GM18502 (cell line): ENCODE measurements around the gene NHLRC1.
"Not testable (repeated sequence)": the region's sequence is repeated elsewhere in the genome, so short reads cannot be mapped to it uniquely, and the experiment has no call there.

Source experiments
- ATAC-seq: cut with Tn5 transposase; IDR thresholded peaks from one replicate; pipeline ENCODE4 v1.9.1; 2021; ENCODE audit warnings: mild to moderate bottlenecking; ENCODE audit not compliant: unreplicated experiment, poor library complexity

NHLRC1 gene

GRCh38 chr6:18122128-18123093, at the start of gene NHLRC1:
Gene NHLRC1, minus strand, starts transcription at chr6:18122677. Its CDS starts 71 bp downstream, at chr6:18122606.
- ATAC-seq: peak; percentile 100

GRCh38 chr6:18171871-18172270, 49.4 kb upstream of the NHLRC1 start:
- no peak for ATAC-seq

- no peak for ATAC-seq
Observed at GRCh38 chr6:18168264-18168663, 45.8 kb upstream of the NHLRC1 start.

- ATAC-seq: no peak
Observed at GRCh38 chr6:18166312-18167036, 44.0 kb upstream of the NHLRC1 start.

- ATAC-seq: no peak
Observed at GRCh38 chr6:18165751-18166150, 43.3 kb upstream of the NHLRC1 start.

GRCh38 chr6:18162401-18162800, 39.9 kb upstream of the NHLRC1 start:
- no peak for ATAC-seq

GRCh38 chr6:18161431-18161830, 39.0 kb upstream of the NHLRC1 start:
- no peak for ATAC-seq

- no peak for ATAC-seq
Observed at GRCh38 chr6:18160911-18161310, 38.4 kb upstream of the NHLRC1 start.

- ATAC-seq: peak; percentile 38
Observed at GRCh38 chr6:18155864-18156421, 33.5 kb upstream of the NHLRC1 start.

- peak; percentile 87 for ATAC-seq
Observed at GRCh38 chr6:18155150-18155863, 32.8 kb upstream of the NHLRC1 start, which contains the start of gene KDM1B. Gene KDM1B, plus strand, starts transcription at chr6:18155422. Its CDS starts 4,474 bp downstream, at chr6:18159896.

GRCh38 chr6:18154507-18155149, 32.2 kb upstream of the NHLRC1 start, which contains the start of gene TPMT:
Gene TPMT, minus strand, starts transcription at chr6:18155077. Its CDS starts 5,950 bp downstream, at chr6:18149127.
- ATAC-seq: peak; percentile 56

GRCh38 chr6:18153311-18153703, 30.8 kb upstream of the NHLRC1 start:
- ATAC-seq: no peak

- ATAC-seq: no peak
Observed at GRCh38 chr6:18151801-18152200, 29.3 kb upstream of the NHLRC1 start.

GRCh38 chr6:18151391-18151790, 28.9 kb upstream of the NHLRC1 start:
- ATAC-seq: not testable (repeated sequence)

GRCh38 chr6:18148304-18149025, 26.0 kb upstream of the NHLRC1 start:
- ATAC-seq: no peak

- ATAC-seq: no peak
Observed at GRCh38 chr6:18147616-18148015, 25.1 kb upstream of the NHLRC1 start.

GRCh38 chr6:18147160-18147559, 24.7 kb upstream of the NHLRC1 start:
- no peak for ATAC-seq

GRCh38 chr6:18142591-18142861, 20.0 kb upstream of the NHLRC1 start:
- ATAC-seq: no peak
